HepG2 (cell line): Measurements from ENCODE around the gene SPRED2. TPM values are rescaled to one million over a fixed set of nuclear protein-coding genes. Genes with fewer than 3 reads are reported as not detected.
A peak's percentile ranks its signal among the peaks of the same experiment; 100 is the strongest.

ENCODE experiments used
- ATAC-seq: fragments of 200-7000 bp; cut with Tn5 transposase; 3 replicates; pipeline ENCODE4 v1.9.1; 2020; ENCODE audit warnings: mild to moderate bottlenecking, moderate library complexity
- BruUV-seq: library from RNA; stranded (reverse); fragments of 400-500 nt; replicated peaks from 2 replicates; lab custom pipeline; 2021; lab: Mats Ljungman, UMichigan
- CTCF ChIA-PET: fragments of 300-600 bp; formaldehyde crosslinking; extraction: SDS; loops from one replicate; lab custom pipeline; 2021; ENCODE audit warnings: low total read pairs, inconsistent platforms, low intra/inter-chr PET ratio; lab: Yijun Ruan, JAX
- POLR2A ChIA-PET: fragments of 350-600 bp; sonication (Branson Sonifier 250); formaldehyde crosslinking; loops from one replicate; lab custom pipeline; 2020; ENCODE audit warnings: antibody characterized with exemption, inconsistent platforms; lab: Yijun Ruan, JAX
- DNase-seq: peaks from one replicate; pipeline ENCODE4 v3.0.0-alpha.2; 2015; ENCODE audit warnings: low spot score
- FAIRE-seq: peaks from 3 replicates; lab custom pipeline; 2011; peaks lifted over from hg19 to GRCh38; lab: Jason Lieb, UNC
- H2AFZ ChIP-seq: one replicate; pipeline ENCODE4 v1.6.1; 2011; ENCODE audit warnings: low read length, inconsistent platforms
- H3K27ac ChIP-seq: fragments of 300-600 bp; 3 replicates; pipeline ENCODE4 v1.8.0; 2011; ENCODE audit warnings: mixed run types, mild to moderate bottlenecking, mixed read lengths, low read length, inconsistent platforms; ENCODE audit not compliant: insufficient read depth; ENCODE audit errors: extremely low read length
- H3K27me3 ChIP-seq, 2 experiments: fragments of 200-600 bp in 1 of 2; 2 replicates in 1 of 2; 3 replicates in 1 of 2; pipeline versions ENCODE4 v1.6.0 to v1.8.0; 2011; ENCODE audit warnings: low read length in 2 of 2, mild to moderate bottlenecking in 2 of 2, moderate library complexity in 2 of 2, inconsistent platforms in 1 of 2; ENCODE audit not compliant: insufficient read depth in 2 of 2, control insufficient read depth in 1 of 2
- H3K36me3 ChIP-seq, 2 experiments: fragments of 200-600 bp in 1 of 2; replicated peaks in 1 of 2; 2 replicates in 1 of 2; 3 replicates in 1 of 2; pipeline versions ENCODE4 v1.5.1 to v1.8.0; 2011; ENCODE audit warnings: low read length in 2 of 2, inconsistent platforms in 1 of 2; ENCODE audit not compliant: insufficient read depth in 2 of 2, control insufficient read depth in 1 of 2
- H3K4me1 ChIP-seq: 2 replicates; pipeline ENCODE4 v1.5.1; 2012; ENCODE audit warnings: low read length, inconsistent platforms; ENCODE audit not compliant: insufficient read depth
- H3K4me2 ChIP-seq: 2 replicates; pipeline ENCODE4 v1.6.0; 2011; ENCODE audit warnings: low read depth, low read length, inconsistent platforms
- H3K4me3 ChIP-seq, 3 experiments: fragments of 200-600 bp in 1 of 3; sonication (generic), shearing (Covaris generic) in 1 of 3; replicated peaks in 1 of 3; 2 replicates each; pipeline ENCODE4 v1.5.1; 2011 to 2016; ENCODE audit warnings: low read length in 3 of 3, inconsistent platforms in 2 of 3, low read depth in 2 of 3, mild to moderate bottlenecking in 2 of 3, control low read depth in 1 of 3, mixed read lengths in 1 of 3; ENCODE audit not compliant: insufficient read depth in 1 of 3
- H3K79me2 ChIP-seq: one replicate; pipeline ENCODE4 v1.6.1; 2011; ENCODE audit warnings: low read length, inconsistent platforms; ENCODE audit not compliant: insufficient read depth
- H3K9ac ChIP-seq: 2 replicates; pipeline ENCODE4 v1.6.0; 2011; ENCODE audit warnings: mild to moderate bottlenecking, low read depth, low read length, inconsistent platforms; ENCODE audit not compliant: insufficient read depth
- H3K9me3 ChIP-seq: 2 replicates; pipeline ENCODE4 v1.5.1; 2012; ENCODE audit warnings: mild to moderate bottlenecking, low read length
- H4K20me1 ChIP-seq: 2 replicates; pipeline ENCODE4 v1.6.0; 2011; ENCODE audit warnings: inconsistent platforms, mild to moderate bottlenecking, low read length, moderate library complexity; ENCODE audit not compliant: insufficient read depth
- RBM22 ChIP-seq: fragments of 200-400 bp; formaldehyde crosslinking; optimal IDR thresholded peaks from 2 replicates; pipeline ENCODE3; 2017; ENCODE audit warnings: mild to moderate bottlenecking, low read length, moderate library complexity
- WGBS: methylation state at CpG from one replicate; pipeline ENCODE4 v1.1.6; 2017; ENCODE audit warnings: low lambda C conversion rate; 5-methylcytosine and 5-hydroxymethylcytosine counted together
- in situ Hi-C: cut with HindIII; loops from 2 replicates; pipeline ENCODE4 v1.10.0; 2017; ENCODE audit warnings: low pct_unique_long_range_greater_than_20kb; ENCODE audit not compliant: extremely low pct_ligation_motif_present
- intact Hi-C: fragments of 100-400 bp; cut with micrococcal nuclease; formaldehyde crosslinking; loops from one replicate; pipeline ENCODE4 v1.10.0; 2022; ENCODE audit not compliant: unreplicated experiment
- polyA plus RNA-seq, 8 experiments: library from polyadenylated mRNA; depleted of rRNA in 3 of 8; stranded (reverse) in 7 of 8; unstranded in 1 of 8; fragments of >200 nt; fragmentation: Illumina TruSeq in 4 of 8; extraction: Trizol in 4 of 8; gene quantifications; 2 replicates each; pipeline versions ENCODE4 v1.2.1 to v1.2.3, GENCODE V29; 2011 to 2016; ENCODE audit warnings: low read depth in 4 of 8, missing spikeins in 1 of 8, mixed read lengths in 1 of 8; ENCODE audit not compliant: insufficient read depth in 1 of 8
- total RNA-seq, 5 experiments: library from RNA; depleted of rRNA; stranded (reverse); fragments of >200 nt; fragmentation: Illumina TruSeq; extraction: Trizol; gene quantifications; 2 replicates each; pipeline ENCODE4 v1.2.3, GENCODE V29; 2016; ENCODE audit warnings: low read depth in 1 of 5
- TF ChIP-seq, protein P1 (sequence below): fragments of 450-650 bp; IDR thresholded peaks from 2 replicates; pipeline ENCODE4 v1.6.1; 2017
- TF ChIP-seq, protein P2 (sequence below): sonication (generic); formaldehyde crosslinking; IDR thresholded peaks from 2 replicates; pipeline ENCODE4 v1.9.0; 2021; ENCODE audit warnings: missing genetic modification reagents, borderline replicate concordance

SPRED2 gene
- total and polyA plus RNA-seq, 2 of the 13 experiments (the other 11 are each of a cell fraction or from before 2014, with no cell fraction given): 13.0 to 37.0 TPM

DNA sequence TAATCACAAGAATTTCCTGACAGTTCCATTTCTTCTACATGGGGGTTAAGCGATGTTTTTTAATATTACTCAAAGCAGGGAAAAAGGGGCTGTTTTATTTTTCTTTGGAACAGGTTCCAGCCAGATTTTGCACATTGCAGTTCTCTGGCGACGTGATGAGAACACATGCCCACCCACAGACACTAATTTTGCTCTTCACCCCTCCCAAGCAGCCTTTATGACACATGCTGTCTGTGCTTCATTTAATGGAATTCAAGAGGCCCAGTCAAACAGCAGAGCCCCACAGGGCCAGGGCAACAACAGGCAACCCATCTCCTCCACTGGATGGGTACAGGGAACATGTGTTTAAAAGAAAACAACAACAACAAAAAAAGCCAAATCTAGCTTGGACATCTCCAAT is 70.8 kb downstream of the SPRED2 start:
- H3K79me2 ChIP-seq: peaks cover 94% of the 10 kb centered on the region
- intact Hi-C loops: no loop called here
- CTCF ChIA-PET: no interaction called here
- H3K4me1 ChIP-seq: peaks cover 98% of the 10 kb centered on the region
- DNase-seq (no peak), ATAC-seq (no peak), FAIRE-seq (no peak)
- no peak overlapping the region for H3K4me2 ChIP-seq
- no peak overlapping the region for H2AFZ ChIP-seq
- H3K27ac ChIP-seq: no peak overlapping the region
- no TSS peak for BruUV-seq
- WGBS: 95% methylated on average over 3 of the region's 3 CpGs
- no peak overlapping the region for H3K9ac ChIP-seq
- H3K4me3 ChIP-seq: no peak overlapping the region
- in situ Hi-C loops: no loop called here
- H3K27me3 ChIP-seq: no peaks in the 10 kb centered on the region
- H3K9me3 ChIP-seq: no peaks in the 10 kb centered on the region
- TF ChIP-seq, protein P1, sequence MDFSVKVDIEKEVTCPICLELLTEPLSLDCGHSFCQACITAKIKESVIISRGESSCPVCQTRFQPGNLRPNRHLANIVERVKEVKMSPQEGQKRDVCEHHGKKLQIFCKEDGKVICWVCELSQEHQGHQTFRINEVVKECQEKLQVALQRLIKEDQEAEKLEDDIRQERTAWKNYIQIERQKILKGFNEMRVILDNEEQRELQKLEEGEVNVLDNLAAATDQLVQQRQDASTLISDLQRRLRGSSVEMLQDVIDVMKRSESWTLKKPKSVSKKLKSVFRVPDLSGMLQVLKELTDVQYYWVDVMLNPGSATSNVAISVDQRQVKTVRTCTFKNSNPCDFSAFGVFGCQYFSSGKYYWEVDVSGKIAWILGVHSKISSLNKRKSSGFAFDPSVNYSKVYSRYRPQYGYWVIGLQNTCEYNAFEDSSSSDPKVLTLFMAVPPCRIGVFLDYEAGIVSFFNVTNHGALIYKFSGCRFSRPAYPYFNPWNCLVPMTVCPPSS: no peak
- peak; percentile 69 for TF ChIP-seq RBM22
- POLR2A ChIA-PET: interaction anchor here (3.5 kb wide), 1 partner anchor 11 kb away, joined by 44 read pairs; no protein-coding TSS in a partner anchor
- no peaks in the 10 kb centered on the region; a peak in 2 of 5 replicates for H3K36me3 ChIP-seq
- peaks cover 34% of the 10 kb centered on the region for H4K20me1 ChIP-seq

DNA sequence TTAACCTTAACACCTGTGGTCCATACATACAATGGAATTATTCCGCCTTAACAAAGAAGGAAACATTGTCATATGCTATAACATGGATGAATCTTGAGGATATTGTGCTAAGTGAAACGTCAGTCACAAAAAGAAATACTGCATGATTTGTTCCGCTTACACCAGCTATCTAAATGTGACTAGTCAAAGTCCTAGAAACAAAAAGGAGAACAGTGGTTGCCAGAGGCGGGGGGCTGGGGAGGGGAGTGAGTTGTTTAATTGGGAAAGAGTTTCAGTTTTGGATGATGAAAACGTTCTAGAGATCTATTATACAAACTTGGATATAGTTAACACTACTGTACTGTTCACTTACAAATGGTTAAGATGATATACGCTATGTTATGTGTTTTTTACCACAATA is 72.0 kb downstream of the SPRED2 start:
- FAIRE-seq (no peak), ATAC-seq (no peak), DNase-seq (no peak)
- H4K20me1 ChIP-seq: peaks cover 30% of the 10 kb centered on the region
- H3K9ac ChIP-seq: no peak overlapping the region
- WGBS: 94% methylated on average over 6 of the region's 6 CpGs
- no peak overlapping the region for H3K4me2 ChIP-seq
- POLR2A ChIA-PET: no interaction called here
- intact Hi-C loops (no loop called here), in situ Hi-C loops (no loop called here)
- no peaks in the 10 kb centered on the region for H3K27me3 ChIP-seq
- CTCF ChIA-PET: no interaction called here
- H3K27ac ChIP-seq: no peak overlapping the region
- no peaks in the 10 kb centered on the region; a peak in 2 of 5 replicates for H3K36me3 ChIP-seq
- H2AFZ ChIP-seq: no peak overlapping the region
- no TSS peak for BruUV-seq
- H3K9me3 ChIP-seq: no peaks in the 10 kb centered on the region
- H3K4me1 ChIP-seq: peaks cover 98% of the 10 kb centered on the region
- H3K79me2 ChIP-seq: peaks cover 94% of the 10 kb centered on the region
- TF ChIP-seq RBM22: peak; percentile 1
- TF ChIP-seq, protein P2, sequence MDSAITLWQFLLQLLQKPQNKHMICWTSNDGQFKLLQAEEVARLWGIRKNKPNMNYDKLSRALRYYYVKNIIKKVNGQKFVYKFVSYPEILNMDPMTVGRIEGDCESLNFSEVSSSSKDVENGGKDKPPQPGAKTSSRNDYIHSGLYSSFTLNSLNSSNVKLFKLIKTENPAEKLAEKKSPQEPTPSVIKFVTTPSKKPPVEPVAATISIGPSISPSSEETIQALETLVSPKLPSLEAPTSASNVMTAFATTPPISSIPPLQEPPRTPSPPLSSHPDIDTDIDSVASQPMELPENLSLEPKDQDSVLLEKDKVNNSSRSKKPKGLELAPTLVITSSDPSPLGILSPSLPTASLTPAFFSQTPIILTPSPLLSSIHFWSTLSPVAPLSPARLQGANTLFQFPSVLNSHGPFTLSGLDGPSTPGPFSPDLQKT (CRISPR knock-in tag): no peak
- no peak overlapping the region for H3K4me3 ChIP-seq
